Colon (tissue), 2 donors: ENCODE measurements around the gene ACP3.
"Not testable (repeated sequence)": the region's sequence is repeated elsewhere in the genome, so short reads cannot be mapped to it uniquely, and the experiment has no call there.

Experiments
- FAIRE-seq: peaks from 2 replicates; lab custom pipeline; 2012; peaks lifted over from hg19 to GRCh38; lab: Jason Lieb, UNC
- donor health status: control.
- donor health status: control.

Gene ACP3

GRCh38 chr3:132317229-132317948, at the start of gene ACP3:
Gene ACP3 (plus strand): TSS chr3:132317407. CDS start chr3:132317457, 50 bp downstream.
- FAIRE-seq = no peak

GRCh38 chr3:132268956-132269355, 48.3 kb upstream of the ACP3 start:
- no peak for FAIRE-seq

- no peak for FAIRE-seq
These were observed 44.2 kb upstream of the ACP3 start for GRCh38 chr3:132273036-132273435.

GRCh38 chr3:132276228-132276906, 40.8 kb upstream of the ACP3 start:
- FAIRE-seq = no peak

GRCh38 chr3:132279030-132279429, 38.2 kb upstream of the ACP3 start:
- no peak for FAIRE-seq

GRCh38 chr3:132283440-132283839, 33.8 kb upstream of the ACP3 start:
- FAIRE-seq = no peak

GRCh38 chr3:132283916-132284405, 33.2 kb upstream of the ACP3 start:
- no peak for FAIRE-seq

- no peak for FAIRE-seq
These were observed 32.2 kb upstream of the ACP3 start for GRCh38 chr3:132284781-132285619.

GRCh38 chr3:132285620-132285945, 31.6 kb upstream of the ACP3 start:
- no peak for FAIRE-seq

GRCh38 chr3:132286035-132286434, 31.2 kb upstream of the ACP3 start:
- FAIRE-seq = no peak

- FAIRE-seq = no peak
These were observed 28.9 kb upstream of the ACP3 start for GRCh38 chr3:132288357-132288756.

- no peak for FAIRE-seq
These were observed 27.9 kb upstream of the ACP3 start for GRCh38 chr3:132289316-132289715.

GRCh38 chr3:132290833-132291232, 26.4 kb upstream of the ACP3 start:
- FAIRE-seq = no peak

GRCh38 chr3:132292042-132292441, 25.2 kb upstream of the ACP3 start:
- no peak for FAIRE-seq

- no peak for FAIRE-seq
These were observed 24.0 kb upstream of the ACP3 start for GRCh38 chr3:132293251-132293650.

GRCh38 chr3:132294906-132295305, 22.3 kb upstream of the ACP3 start:
- no peak for FAIRE-seq

- FAIRE-seq = not testable (repeated sequence)
These were observed 13.6 kb upstream of the ACP3 start for GRCh38 chr3:132303336-132304201.

- not testable (repeated sequence) for FAIRE-seq
These were observed 12.9 kb upstream of the ACP3 start for GRCh38 chr3:132304351-132304750.

GRCh38 chr3:132310057-132310456, 7.2 kb upstream of the ACP3 start:
- not testable (repeated sequence) for FAIRE-seq

GRCh38 chr3:132311316-132311715, 5.9 kb upstream of the ACP3 start:
- no peak for FAIRE-seq

- FAIRE-seq = no peak
These were observed 5.4 kb upstream of the ACP3 start for GRCh38 chr3:132311841-132312240.

- FAIRE-seq = no peak
These were observed 1.4 kb upstream of the ACP3 start for GRCh38 chr3:132315851-132316250.
